K562 (cell line): ENCODE results near the gene SERPINB12.

Experiments used
- CEBPB ChIP-seq: fragments of 450-650 bp; IDR thresholded peaks from 2 replicates; pipeline ENCODE4 v1.6.1; 2016; ENCODE audit warnings: missing genetic modification characterization, missing compliant biosample characterization
- CTBP1 ChIP-seq: fragments of 450-650 bp; IDR thresholded peaks from 2 replicates; pipeline ENCODE4 v1.6.1; 2016; ENCODE audit warnings: borderline replicate concordance
- MYBL2 ChIP-seq, 2 experiments: fragments of 450-650 bp in 1 of 2; sonication (generic) in 1 of 2; formaldehyde crosslinking in 1 of 2; IDR thresholded peaks; 2 replicates each; pipeline versions ENCODE4 v1.6.1 to v1.8.1; 2017 to 2022; ENCODE audit warnings: borderline replicate concordance in 1 of 2, inconsistent platforms in 1 of 2, low read depth in 1 of 2, mild to moderate bottlenecking in 1 of 2, missing genetic modification reagents in 1 of 2, moderate library complexity in 1 of 2
- PRPF4 ChIP-seq: fragments of 200-400 bp; formaldehyde crosslinking; IDR thresholded peaks from one replicate; pipeline ENCODE4 v1.6.1; 2017; ENCODE audit warnings: low read length, low read depth, mild to moderate bottlenecking; ENCODE audit not compliant: insufficient read depth, poor library complexity, severe bottlenecking
- ZNF143 ChIP-seq: sonication (generic); formaldehyde crosslinking; IDR thresholded peaks from 2 replicates; pipeline ENCODE4 v1.9.0; 2022; ENCODE audit warnings: mild to moderate bottlenecking, missing genetic modification reagents

DNA sequence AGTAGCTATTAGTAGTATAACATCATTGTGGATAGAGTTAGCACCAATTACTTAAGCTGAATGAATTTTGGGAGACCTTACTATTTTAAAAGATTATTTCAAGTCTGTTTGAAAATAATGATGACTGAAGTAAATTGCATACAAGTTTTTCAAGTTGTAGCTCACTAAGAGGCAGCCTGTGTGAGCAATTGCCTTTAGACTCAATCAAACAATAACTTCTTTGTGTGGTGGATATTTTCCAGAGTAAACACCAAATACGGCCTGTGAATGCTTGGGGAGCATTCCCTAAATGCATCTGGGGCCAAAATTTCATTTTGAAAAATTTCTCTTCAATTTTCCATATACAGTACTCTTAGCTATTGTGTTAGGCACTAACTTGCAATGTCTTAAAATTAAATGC, 7.9 kb downstream of the SERPINB12 start:
- TF ChIP-seq ZNF143 = no peak
- TF ChIP-seq CTBP1 = no peak
- no peak for TF ChIP-seq PRPF4
- TF ChIP-seq MYBL2 (IDR thresholded peaks at IDR 0.05; ENCODE audit: low read depth) = no peak
- no peak for TF ChIP-seq MYBL2 (CRISPR knock-in tag; IDR thresholded peaks at IDR 0.05; ENCODE audit: borderline replicate concordance)
- TF ChIP-seq CEBPB (tag) = no peak
